Activated CD4-positive, CD25-positive, alpha-beta regulatory T cell treated with anti-CD3 and anti-CD28 coated beads, Interleukin-2, amount 50 U/mL, for 72 hours (primary cell): ENCODE results near the gene USP13.
"Not testable (repeated sequence)": the region's sequence is repeated elsewhere in the genome, so short reads cannot be mapped to it uniquely, and the experiment has no call there.

Experiments
- DNase-seq: peaks from one replicate; pipeline ENCODE4 v3.0.0; 2021

The USP13 gene

GRCh38 chr3:179658606-179659005 is 5.8 kb downstream of the USP13 start:
- DNase-seq, result no peak

- DNase-seq, result no peak
Measured at GRCh38 chr3:179660872-179661271, 8.0 kb downstream of the USP13 start.

GRCh38 chr3:179661777-179662176 is 8.9 kb downstream of the USP13 start:
- no peak for DNase-seq

- no peak for DNase-seq
Measured at GRCh38 chr3:179663093-179663492, 10.3 kb downstream of the USP13 start.

- no peak for DNase-seq
Measured at GRCh38 chr3:179666030-179666429, 13.2 kb downstream of the USP13 start.

GRCh38 chr3:179666436-179667035 is 13.7 kb downstream of the USP13 start:
- no peak for DNase-seq

GRCh38 chr3:179668429-179668828 is 15.6 kb downstream of the USP13 start:
- DNase-seq, result no peak

- DNase-seq, result no peak
Measured at GRCh38 chr3:179670311-179670710, 17.5 kb downstream of the USP13 start.

- no peak for DNase-seq
Measured at GRCh38 chr3:179671309-179671708, 18.5 kb downstream of the USP13 start.

GRCh38 chr3:179671747-179672242 is 19.0 kb downstream of the USP13 start:
- DNase-seq, result no peak

- no peak for DNase-seq
Measured at GRCh38 chr3:179672918-179673317, 20.1 kb downstream of the USP13 start.

- DNase-seq, result no peak
Measured at GRCh38 chr3:179673523-179673922, 20.7 kb downstream of the USP13 start.

GRCh38 chr3:179676081-179676480 is 23.2 kb downstream of the USP13 start:
- no peak for DNase-seq

- no peak for DNase-seq
Measured at GRCh38 chr3:179677884-179678283, 25.0 kb downstream of the USP13 start.

- DNase-seq, result no peak
Measured at GRCh38 chr3:179681492-179682263, 28.8 kb downstream of the USP13 start.

- DNase-seq, result no peak
Measured at GRCh38 chr3:179682426-179683080, 29.7 kb downstream of the USP13 start.

GRCh38 chr3:179683286-179683685 is 30.4 kb downstream of the USP13 start:
- not testable (repeated sequence) for DNase-seq

GRCh38 chr3:179687967-179688535 is 35.2 kb downstream of the USP13 start:
- no peak for DNase-seq

- no peak for DNase-seq
Measured at GRCh38 chr3:179688850-179689249, 36.0 kb downstream of the USP13 start.

GRCh38 chr3:179694731-179695130 is 41.9 kb downstream of the USP13 start:
- DNase-seq, result no peak

- DNase-seq, result no peak
Measured at GRCh38 chr3:179695672-179696313, 43.0 kb downstream of the USP13 start.

GRCh38 chr3:179697736-179698332 is 45.0 kb downstream of the USP13 start:
- DNase-seq, result no peak

- DNase-seq, result no peak
Measured at GRCh38 chr3:179700716-179701115, 47.9 kb downstream of the USP13 start.
